Naive thymus-derived CD4-positive, alpha-beta T cell (primary cell): ENCODE measurements around the gene C11orf16. TPM values are rescaled to one million over a fixed set of nuclear protein-coding genes. Genes with fewer than 3 reads are reported as not detected.
"Not testable (repeated sequence)": the region's sequence is repeated elsewhere in the genome, so short reads cannot be mapped to it uniquely, and the experiment has no call there.

Source experiments
- ATAC-seq: fragments of 150-1000 bp; cut with Tn5 transposase; 2 replicates; pipeline ENCODE4 v1.10.0; 2021; ENCODE audit warnings: mild to moderate bottlenecking, moderate library complexity
- CTCF ChIA-PET: fragments of 350-600 bp; sonication (Branson Sonifier 250); formaldehyde crosslinking; loops from one replicate; lab custom pipeline; 2021; ENCODE audit warnings: antibody characterized with exemption; lab: Charles Lee
- POLR2A ChIA-PET: fragments of 350-600 bp; sonication (Branson Sonifier 250); formaldehyde crosslinking; loops from one replicate; lab custom pipeline; 2021; ENCODE audit warnings: antibody characterized with exemption, inconsistent platforms; lab: Charles Lee
- DNase-seq, 9 donors: peaks; one replicate each; pipeline versions ENCODE4 v3.0.0 to v3.0.0-alpha.2; 2020 to 2022; ENCODE audit warnings: mixed read lengths in 1 of 9
- H3K27ac ChIP-seq: one replicate; pipeline ENCODE4 v1.7.0; 2013; ENCODE audit warnings: mild to moderate bottlenecking, low read depth, low read length, moderate library complexity
- H3K27me3 ChIP-seq, 2 donors: one replicate each; pipeline ENCODE4 v1.7.0; 2013; ENCODE audit warnings: low read length in 2 of 2, mild to moderate bottlenecking in 2 of 2, moderate library complexity in 2 of 2; ENCODE audit not compliant: control insufficient read depth in 2 of 2, insufficient read depth in 2 of 2
- H3K36me3 ChIP-seq, 3 experiments: 1 replicate in 2 of 3; 2 replicates in 1 of 3; pipeline ENCODE4 v1.7.0; 2013; ENCODE audit warnings: low read length in 3 of 3, mild to moderate bottlenecking in 3 of 3, moderate library complexity in 1 of 3; ENCODE audit not compliant: insufficient read depth in 3 of 3, control insufficient read depth in 2 of 3
- H3K4me1 ChIP-seq, 2 donors: one replicate each; pipeline ENCODE4 v1.7.0; 2013; ENCODE audit warnings: low read length in 2 of 2, mild to moderate bottlenecking in 2 of 2, moderate library complexity in 1 of 2; ENCODE audit not compliant: control insufficient read depth in 2 of 2, insufficient read depth in 2 of 2
- H3K4me3 ChIP-seq: 2 replicates; pipeline ENCODE4 v1.7.0; 2013; ENCODE audit warnings: mild to moderate bottlenecking, low read length
- H3K9me3 ChIP-seq, 3 experiments: 1 replicate in 2 of 3; 2 replicates in 1 of 3; pipeline ENCODE4 v1.7.0; 2013; ENCODE audit warnings: low read length in 3 of 3; ENCODE audit not compliant: control insufficient read depth in 2 of 3
- H3K27ac Mint-ChIP-seq, 9 donors: one replicate each; pipeline ENCODE4 v1.8.0; 2020 to 2022; ENCODE audit warnings: mixed read lengths in 9 of 9, mild to moderate bottlenecking in 8 of 9, moderate library complexity in 5 of 9, inconsistent platforms in 2 of 9
- H3K27me3 Mint-ChIP-seq, 5 donors: one replicate each; pipeline ENCODE4 v1.8.0; 2021 to 2022; ENCODE audit warnings: mixed read lengths in 5 of 5, mild to moderate bottlenecking in 1 of 5
- H3K36me3 Mint-ChIP-seq, 5 donors: one replicate each; pipeline ENCODE4 v1.8.0; 2020 to 2022; ENCODE audit warnings: mixed read lengths in 5 of 5, mild to moderate bottlenecking in 3 of 5, inconsistent platforms in 1 of 5
- H3K4me1 Mint-ChIP-seq, 7 donors: one replicate each; pipeline ENCODE4 v1.8.0; 2020 to 2022; ENCODE audit warnings: mixed read lengths in 7 of 7, mild to moderate bottlenecking in 3 of 7, inconsistent platforms in 1 of 7
- H3K4me3 Mint-ChIP-seq, 10 donors: one replicate each; pipeline ENCODE4 v1.8.0; 2020 to 2022; ENCODE audit warnings: mild to moderate bottlenecking in 10 of 10, mixed read lengths in 10 of 10, moderate library complexity in 6 of 10, inconsistent platforms in 2 of 10
- H3K9me3 Mint-ChIP-seq, 11 donors: one replicate each; pipeline ENCODE4 v1.8.0; 2020 to 2022; ENCODE audit warnings: mixed read lengths in 11 of 11, mild to moderate bottlenecking in 4 of 11, inconsistent platforms in 1 of 11, moderate library complexity in 1 of 11
- intact Hi-C, 2 donors: fragments of 100-400 bp; cut with micrococcal nuclease; formaldehyde crosslinking; loops; one replicate each; pipeline ENCODE4 v1.15.1; 2023
- polyA plus RNA-seq, 2 donors: library from polyadenylated mRNA; unstranded; fragments of 300-500 nt; fragmentation: Illumina TruSeq; gene quantifications; one replicate each; pipeline ENCODE4 v1.2.3, GENCODE V29; 2021
- total RNA-seq, 6 experiments: library from RNA in 5 of 6; stranded (reverse) in 5 of 6; gene quantifications; 1 replicate in 5 of 6; 2 replicates in 1 of 6; pipeline ENCODE4 v1.2.3 and lab custom pipeline; 2021 to 2026

C11orf16 gene
- total and polyA plus RNA-seq, 7 experiments from 2014 or later: not detected

- POLR2A ChIA-PET: no interaction called here
- no peaks in the 10 kb centered on the region for H3K4me1 Mint-ChIP-seq
- H3K27ac Mint-ChIP-seq: no peak overlapping the region
- peaks cover 0 to 37% (median 25%) of the 10 kb centered on the region in 5 donors for H3K27me3 Mint-ChIP-seq
- Histone ChIP-seq H3K9me3 (no peaks in the 10 kb centered on the region), H3K4me3 (no peak overlapping the region), H3K27ac (no peak overlapping the region), H3K36me3 (no peaks in the 10 kb centered on the region), H3K27me3 (no peaks in the 10 kb centered on the region), H3K4me1 (no peaks in the 10 kb centered on the region)
- no peak overlapping the region for H3K4me3 Mint-ChIP-seq
- CTCF ChIA-PET: no interaction called here
- no peak for ATAC-seq
- peaks cover 0 to 8% (median 0%) of the 10 kb centered on the region in 5 donors for H3K36me3 Mint-ChIP-seq
- no peak for DNase-seq
- H3K9me3 Mint-ChIP-seq: peaks cover 3 to 23% (median 8%) of the 10 kb centered on the region in 11 donors
- intact Hi-C loops: no loop called here
Measured at GRCh38 chr11:8886322-8886721, 46.4 kb downstream of the C11orf16 start.

GRCh38 chr11:8881585-8881984, 51.2 kb downstream of the C11orf16 start:
- ATAC-seq, DNase-seq, H3K36me3 ChIP-seq, H3K27ac Mint-ChIP-seq, H3K4me3 Mint-ChIP-seq, POLR2A ChIA-PET, H3K9me3 ChIP-seq, H3K27ac ChIP-seq, H3K9me3 Mint-ChIP-seq, H3K4me1 Mint-ChIP-seq, H3K4me1 ChIP-seq, H3K4me3 ChIP-seq, H3K36me3 Mint-ChIP-seq, intact Hi-C loops, CTCF ChIA-PET, H3K27me3 ChIP-seq: not testable (repeated sequence)
- H3K27me3 Mint-ChIP-seq: peaks cover 1 to 32% (median 21%) of the 10 kb centered on the region in 5 donors

GRCh38 chr11:8878771-8879170, 54.0 kb downstream of the C11orf16 start:
- H3K9me3 ChIP-seq: no peaks in the 10 kb centered on the region
- Mint-ChIP-seq H3K4me3 (no peak overlapping the region), H3K27ac (no peak overlapping the region), H3K4me1 (peaks cover 0 to 8% (median 7%) of the 10 kb centered on the region in 7 donors), H3K9me3 (peaks cover 0 to 2% (median 0%) of the 10 kb centered on the region in 11 donors), H3K36me3 (no peaks in the 10 kb centered on the region), H3K27me3 (peaks cover 4 to 36% (median 26%) of the 10 kb centered on the region in 5 donors)
- ChIA-PET POLR2A (no interaction called here), CTCF (no interaction called here)
- DNase-seq (no peak), ATAC-seq (no peak)
- H3K27ac ChIP-seq: no peak overlapping the region
- no peaks in the 10 kb centered on the region for H3K27me3 ChIP-seq
- no peak overlapping the region for H3K4me3 ChIP-seq
- H3K4me1 ChIP-seq: no peaks in the 10 kb centered on the region
- intact Hi-C loops: no loop called here
- no peaks in the 10 kb centered on the region for H3K36me3 ChIP-seq

- DNase-seq (no peak), ATAC-seq (no peak)
- no peak overlapping the region for H3K4me3 Mint-ChIP-seq
- no peaks in the 10 kb centered on the region for H3K9me3 ChIP-seq
- H3K9me3 Mint-ChIP-seq: peaks cover 0 to 2% (median 0%) of the 10 kb centered on the region in 11 donors
- no peaks in the 10 kb centered on the region for H3K4me1 ChIP-seq
- H3K27ac Mint-ChIP-seq: no peak overlapping the region
- CTCF ChIA-PET: no interaction called here
- peaks cover 0 to 7% of the 10 kb centered on the region in 2 donors for H3K27me3 ChIP-seq
- POLR2A ChIA-PET: no interaction called here
- peaks cover 8 to 21% (median 14%) of the 10 kb centered on the region in 7 donors for H3K4me1 Mint-ChIP-seq
- intact Hi-C loops: loop anchor here in 1 of 2 donors (5.0 kb wide), 1 partner anchor 38 kb away; the partner anchor contains the start of gene AKIP1
- no peaks in the 10 kb centered on the region for H3K36me3 Mint-ChIP-seq
- H3K27ac ChIP-seq: no peak overlapping the region
- no peak overlapping the region for H3K4me3 ChIP-seq
- H3K36me3 ChIP-seq: no peaks in the 10 kb centered on the region
- H3K27me3 Mint-ChIP-seq: peaks cover 18 to 59% (median 42%) of the 10 kb centered on the region in 5 donors
Measured at GRCh38 chr11:8873741-8874405, 58.9 kb downstream of the C11orf16 start.

GRCh38 chr11:8871962-8872361, 60.8 kb downstream of the C11orf16 start:
- Mint-ChIP-seq H3K4me3 (peak overlapping the region in 4 of 10 donors; percentile 19 to 79 (median 56)), H3K4me1 (peaks cover 8 to 21% (median 14%) of the 10 kb centered on the region in 7 donors), H3K27ac (no peak overlapping the region), H3K9me3 (no peaks in the 10 kb centered on the region), H3K27me3 (peaks cover 27 to 65% (median 51%) of the 10 kb centered on the region in 5 donors), H3K36me3 (no peaks in the 10 kb centered on the region)
- peaks cover 0 to 7% of the 10 kb centered on the region in 2 donors for H3K27me3 ChIP-seq
- ChIA-PET CTCF (no interaction called here), POLR2A (no interaction called here)
- H3K4me3 ChIP-seq: no peak overlapping the region
- DNase-seq (no peak), ATAC-seq (no peak)
- H3K27ac ChIP-seq: no peak overlapping the region
- H3K36me3 ChIP-seq: no peaks in the 10 kb centered on the region
- no peaks in the 10 kb centered on the region for H3K9me3 ChIP-seq
- intact Hi-C loops: loop anchor here in 1 of 2 donors (5.0 kb wide), 1 partner anchor 40 kb away; the partner anchor contains the start of gene AKIP1
- no peaks in the 10 kb centered on the region for H3K4me1 ChIP-seq

- intact Hi-C loops: loop anchor here in 1 of 2 donors (5.0 kb wide), 1 partner anchor 41 kb away; the partner anchor contains the start of gene AKIP1
- peaks cover 24 to 69% (median 54%) of the 10 kb centered on the region in 5 donors for H3K27me3 Mint-ChIP-seq
- CTCF ChIA-PET: no interaction called here
Measured at GRCh38 chr11:8871171-8871775, 61.5 kb downstream of the C11orf16 start.

More at GRCh38 chr11:8871171-8871775, 61.5 kb downstream of the C11orf16 start:
- no peaks in the 10 kb centered on the region for H3K36me3 ChIP-seq
- DNase-seq: no peak
- Mint-ChIP-seq H3K4me1 (peaks cover 8 to 21% (median 14%) of the 10 kb centered on the region in 7 donors), H3K4me3 (peak overlapping the region in 8 of 10 donors; percentile 16 to 79 (median 51)), H3K9me3 (no peaks in the 10 kb centered on the region), H3K27ac (no peak overlapping the region), H3K36me3 (no peaks in the 10 kb centered on the region)
- no peak overlapping the region for H3K4me3 ChIP-seq
- no peaks in the 10 kb centered on the region for H3K9me3 ChIP-seq
- peaks cover 0 to 7% of the 10 kb centered on the region in 2 donors for H3K27me3 ChIP-seq
- no peaks in the 10 kb centered on the region for H3K4me1 ChIP-seq
- POLR2A ChIA-PET: no interaction called here
- no peak for ATAC-seq
- no peak overlapping the region for H3K27ac ChIP-seq
